Natural killer cell (primary cell): ENCODE results near the gene SYT13. TPM values are rescaled to one million over a fixed set of nuclear protein-coding genes. Genes with fewer than 3 reads are reported as not detected.

Source experiments
- ATAC-seq, 3 donors: fragments of 150-1000 bp in 2 of 3; fragments of 200-7000 bp in 1 of 3; cut with Tn5 transposase; 1 replicate in 1 of 3; 2 replicates in 2 of 3; pipeline ENCODE4 v1.10.0; 2021; ENCODE audit warnings: mild to moderate bottlenecking in 2 of 3, moderate library complexity in 2 of 3
- DNase-seq, 2 donors: peaks; one replicate each; pipeline versions ENCODE4 v3.0.0 to v3.0.0-alpha.2; 2013 to 2021; ENCODE audit warnings: mixed read lengths in 1 of 2
- H3K27ac ChIP-seq: one replicate; pipeline ENCODE4 v1.5.1; 2013; ENCODE audit warnings: mild to moderate bottlenecking, low read length
- H3K27me3 ChIP-seq: one replicate; pipeline ENCODE4 v1.6.1; 2013; ENCODE audit warnings: low read length; ENCODE audit not compliant: control insufficient read depth, insufficient read depth
- H3K36me3 ChIP-seq: one replicate; pipeline ENCODE4 v1.6.1; 2013; ENCODE audit warnings: low read length; ENCODE audit not compliant: control insufficient read depth, insufficient read depth
- H3K4me1 ChIP-seq: one replicate; pipeline ENCODE4 v1.6.1; 2013; ENCODE audit warnings: low read length; ENCODE audit not compliant: control insufficient read depth, insufficient read depth
- H3K4me3 ChIP-seq: one replicate; pipeline ENCODE4 v1.5.1; 2013; ENCODE audit warnings: low read length
- H3K9me3 ChIP-seq: one replicate; pipeline ENCODE4 v1.6.1; 2013; ENCODE audit warnings: low read length; ENCODE audit not compliant: control insufficient read depth, insufficient read depth
- H3K27ac Mint-ChIP-seq, 2 donors: one replicate each; pipeline ENCODE4 v1.8.0; 2022; ENCODE audit warnings: mild to moderate bottlenecking in 2 of 2, mixed read lengths in 2 of 2, moderate library complexity in 1 of 2
- H3K27me3 Mint-ChIP-seq, 2 donors: one replicate each; pipeline ENCODE4 v1.8.0; 2022; ENCODE audit warnings: low read depth in 2 of 2, mixed read lengths in 2 of 2
- H3K36me3 Mint-ChIP-seq: one replicate; pipeline ENCODE4 v1.8.0; 2022; ENCODE audit warnings: mixed read lengths
- H3K4me1 Mint-ChIP-seq, 2 donors: one replicate each; pipeline ENCODE4 v1.8.0; 2022; ENCODE audit warnings: mixed read lengths in 2 of 2
- H3K4me3 Mint-ChIP-seq: one replicate; pipeline ENCODE4 v1.8.0; 2022; ENCODE audit warnings: mild to moderate bottlenecking, moderate library complexity, mixed read lengths
- H3K9me3 Mint-ChIP-seq, 2 donors: one replicate each; pipeline ENCODE4 v1.8.0; 2022; ENCODE audit warnings: mixed read lengths in 2 of 2
- CTCF ChIP-seq: fragments of 200-600 bp; IDR thresholded peaks from one replicate; pipeline ENCODE4 v1.8.0; 2022; ENCODE audit warnings: antibody characterized with exemption
- WGBS: methylation state at CpG from one replicate; pipeline ENCODE4 v1.1.7; 2013; ENCODE audit warnings: missing lambda C conversion rate; ENCODE audit not compliant: insufficient coverage; 5-methylcytosine and 5-hydroxymethylcytosine counted together
- intact Hi-C: fragments of 100-400 bp; cut with micrococcal nuclease; formaldehyde crosslinking; loops from one replicate; pipeline ENCODE4 v1.14.2; 2022
- total RNA-seq, 4 donors: library from RNA; stranded (reverse); fragments of 120-200 nt in 1 of 4; gene quantifications; one replicate each; pipeline versions ENCODE4 v1.2.3 to v1.2.4, GENCODE V29; 2013 to 2022

Gene SYT13
- total RNA-seq, 3 donors from 2014 or later (not counting 1 experiment from before 2014, with no cell fraction given) = not detected

- no peak overlapping the region for H3K4me3 ChIP-seq
- H3K27me3 ChIP-seq = no peaks in the 10 kb centered on the region
- no peaks in the 10 kb centered on the region for H3K4me1 Mint-ChIP-seq
- H3K9me3 ChIP-seq = no peaks in the 10 kb centered on the region
- H3K27me3 Mint-ChIP-seq = no peaks in the 10 kb centered on the region
- ATAC-seq = no peak
- no peak for TF ChIP-seq CTCF
- no peak overlapping the region for H3K27ac ChIP-seq
- H3K36me3 ChIP-seq = peaks cover 17% of the 10 kb centered on the region
- H3K4me1 ChIP-seq = no peaks in the 10 kb centered on the region
- no peaks in the 10 kb centered on the region for H3K36me3 Mint-ChIP-seq
- intact Hi-C loops = no loop called here
- no peak overlapping the region for H3K27ac Mint-ChIP-seq
- no peak overlapping the region for H3K4me3 Mint-ChIP-seq
- no peaks in the 10 kb centered on the region for H3K9me3 Mint-ChIP-seq
- 89% methylated on average over 1 of the region's 1 CpG for WGBS
- DNase-seq = no peak
Measured at GRCh38 chr11:45225277-45225676, 60.9 kb downstream of the SYT13 start.

- Histone ChIP-seq H3K27me3 (no peaks in the 10 kb centered on the region), H3K9me3 (no peaks in the 10 kb centered on the region), H3K4me1 (no peaks in the 10 kb centered on the region), H3K4me3 (no peak overlapping the region), H3K36me3 (peaks cover 17% of the 10 kb centered on the region), H3K27ac (no peak overlapping the region)
- Mint-ChIP-seq H3K4me1 (no peaks in the 10 kb centered on the region), H3K4me3 (no peak overlapping the region), H3K36me3 (no peaks in the 10 kb centered on the region), H3K27me3 (no peaks in the 10 kb centered on the region), H3K27ac (no peak overlapping the region), H3K9me3 (no peaks in the 10 kb centered on the region)
- intact Hi-C loops = no loop called here
- no peak for DNase-seq
- 89% methylated on average over 11 of the region's 11 CpGs for WGBS
- no peak for ATAC-seq
- TF ChIP-seq CTCF = no peak
Measured at GRCh38 chr11:45224766-45225165, 61.4 kb downstream of the SYT13 start.

GRCh38 chr11:45223496-45223895 lies 62.6 kb downstream of the SYT13 start:
- H3K4me1 Mint-ChIP-seq = no peaks in the 10 kb centered on the region
- no peak overlapping the region for H3K27ac ChIP-seq
- H3K36me3 ChIP-seq = peaks cover 17% of the 10 kb centered on the region
- TF ChIP-seq CTCF = no peak
- no peaks in the 10 kb centered on the region for H3K9me3 Mint-ChIP-seq
- H3K4me3 Mint-ChIP-seq = no peak overlapping the region
- intact Hi-C loops = no loop called here
- DNase-seq (no peak), ATAC-seq (no peak)
- no peaks in the 10 kb centered on the region for H3K36me3 Mint-ChIP-seq
- H3K27ac Mint-ChIP-seq = no peak overlapping the region
- no peaks in the 10 kb centered on the region for H3K27me3 ChIP-seq
- H3K4me3 ChIP-seq = no peak overlapping the region
- no peaks in the 10 kb centered on the region for H3K4me1 ChIP-seq
- 98% methylated on average over 5 of the region's 5 CpGs for WGBS
- no peaks in the 10 kb centered on the region for H3K27me3 Mint-ChIP-seq
- H3K9me3 ChIP-seq = no peaks in the 10 kb centered on the region

- Mint-ChIP-seq H3K4me1 (peaks cover 8 to 11% of the 10 kb centered on the region in 2 donors), H3K36me3 (no peaks in the 10 kb centered on the region), H3K4me3 (no peak overlapping the region), H3K9me3 (no peaks in the 10 kb centered on the region), H3K27ac (no peak overlapping the region), H3K27me3 (no peaks in the 10 kb centered on the region)
- Histone ChIP-seq H3K9me3 (no peaks in the 10 kb centered on the region), H3K4me3 (no peak overlapping the region), H3K4me1 (no peaks in the 10 kb centered on the region), H3K36me3 (no peaks in the 10 kb centered on the region), H3K27ac (no peak overlapping the region), H3K27me3 (no peaks in the 10 kb centered on the region)
- 96% methylated on average over 18 of the region's 18 CpGs for WGBS
- DNase-seq = no peak
- no peak for ATAC-seq
- TF ChIP-seq CTCF = no peak
- intact Hi-C loops = no loop called here
Measured at GRCh38 chr11:45219411-45219810, 66.7 kb downstream of the SYT13 start.
